ENCODE results near the gene PRDM10.
A peak's percentile ranks its signal among the peaks of the same experiment; 100 is the strongest.
"Not testable (repeated sequence)": the region's sequence is repeated elsewhere in the genome, so short reads cannot be mapped to it uniquely, and the experiment has no call there.

Gene PRDM10, protein sequence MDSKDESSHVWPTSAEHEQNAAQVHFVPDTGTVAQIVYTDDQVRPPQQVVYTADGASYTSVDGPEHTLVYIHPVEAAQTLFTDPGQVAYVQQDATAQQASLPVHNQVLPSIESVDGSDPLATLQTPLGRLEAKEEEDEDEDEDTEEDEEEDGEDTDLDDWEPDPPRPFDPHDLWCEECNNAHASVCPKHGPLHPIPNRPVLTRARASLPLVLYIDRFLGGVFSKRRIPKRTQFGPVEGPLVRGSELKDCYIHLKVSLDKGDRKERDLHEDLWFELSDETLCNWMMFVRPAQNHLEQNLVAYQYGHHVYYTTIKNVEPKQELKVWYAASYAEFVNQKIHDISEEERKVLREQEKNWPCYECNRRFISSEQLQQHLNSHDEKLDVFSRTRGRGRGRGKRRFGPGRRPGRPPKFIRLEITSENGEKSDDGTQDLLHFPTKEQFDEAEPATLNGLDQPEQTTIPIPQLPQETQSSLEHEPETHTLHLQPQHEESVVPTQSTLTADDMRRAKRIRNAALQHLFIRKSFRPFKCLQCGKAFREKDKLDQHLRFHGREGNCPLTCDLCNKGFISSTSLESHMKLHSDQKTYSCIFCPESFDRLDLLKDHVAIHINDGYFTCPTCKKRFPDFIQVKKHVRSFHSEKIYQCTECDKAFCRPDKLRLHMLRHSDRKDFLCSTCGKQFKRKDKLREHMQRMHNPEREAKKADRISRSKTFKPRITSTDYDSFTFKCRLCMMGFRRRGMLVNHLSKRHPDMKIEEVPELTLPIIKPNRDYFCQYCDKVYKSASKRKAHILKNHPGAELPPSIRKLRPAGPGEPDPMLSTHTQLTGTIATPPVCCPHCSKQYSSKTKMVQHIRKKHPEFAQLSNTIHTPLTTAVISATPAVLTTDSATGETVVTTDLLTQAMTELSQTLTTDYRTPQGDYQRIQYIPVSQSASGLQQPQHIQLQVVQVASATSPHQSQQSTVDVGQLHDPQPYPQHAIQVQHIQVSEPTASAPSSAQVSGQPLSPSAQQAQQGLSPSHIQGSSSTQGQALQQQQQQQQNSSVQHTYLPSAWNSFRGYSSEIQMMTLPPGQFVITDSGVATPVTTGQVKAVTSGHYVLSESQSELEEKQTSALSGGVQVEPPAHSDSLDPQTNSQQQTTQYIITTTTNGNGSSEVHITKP

GRCh38 chr11:130002352-130002845, at the start of gene PRDM10:
PRDM10 (minus strand) TSS chr11:130002835; CDS start chr11:129960964, 41,871 bp downstream.
- no peak for FAIRE-seq

- no peak for FAIRE-seq
These were observed 48.4 kb upstream of the PRDM10 start for GRCh38 chr11:130051082-130051481.

DNA sequence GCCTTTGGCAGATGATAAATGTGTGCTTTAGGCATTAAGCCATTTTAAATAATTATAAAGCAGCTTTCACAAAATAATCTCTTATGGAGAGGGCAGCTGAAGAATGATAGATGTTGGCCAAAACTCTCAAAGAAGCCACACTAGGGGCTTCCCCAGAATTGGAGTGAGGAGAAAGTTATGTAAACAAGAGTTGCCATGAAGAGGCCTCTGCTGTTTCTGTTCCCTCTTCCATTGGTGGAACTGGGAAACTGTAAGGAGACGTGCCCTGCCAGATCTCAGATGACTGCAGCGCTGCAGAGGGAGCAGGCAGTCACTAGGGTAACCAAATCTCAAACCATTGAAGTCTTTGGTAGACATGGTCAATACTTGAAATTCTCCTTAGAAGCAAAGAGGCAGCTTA, 47.6 kb upstream of the PRDM10 start:
- no peak for FAIRE-seq

- no peak for FAIRE-seq
These were observed 46.7 kb upstream of the PRDM10 start for GRCh38 chr11:130049328-130049771.

GRCh38 chr11:130047141-130047540, 44.5 kb upstream of the PRDM10 start:
- no peak for FAIRE-seq

GRCh38 chr11:130043575-130043974, 40.9 kb upstream of the PRDM10 start:
- no peak for FAIRE-seq

GRCh38 chr11:130042093-130042591, 39.5 kb upstream of the PRDM10 start:
- peak; percentile 96 for FAIRE-seq

DNA sequence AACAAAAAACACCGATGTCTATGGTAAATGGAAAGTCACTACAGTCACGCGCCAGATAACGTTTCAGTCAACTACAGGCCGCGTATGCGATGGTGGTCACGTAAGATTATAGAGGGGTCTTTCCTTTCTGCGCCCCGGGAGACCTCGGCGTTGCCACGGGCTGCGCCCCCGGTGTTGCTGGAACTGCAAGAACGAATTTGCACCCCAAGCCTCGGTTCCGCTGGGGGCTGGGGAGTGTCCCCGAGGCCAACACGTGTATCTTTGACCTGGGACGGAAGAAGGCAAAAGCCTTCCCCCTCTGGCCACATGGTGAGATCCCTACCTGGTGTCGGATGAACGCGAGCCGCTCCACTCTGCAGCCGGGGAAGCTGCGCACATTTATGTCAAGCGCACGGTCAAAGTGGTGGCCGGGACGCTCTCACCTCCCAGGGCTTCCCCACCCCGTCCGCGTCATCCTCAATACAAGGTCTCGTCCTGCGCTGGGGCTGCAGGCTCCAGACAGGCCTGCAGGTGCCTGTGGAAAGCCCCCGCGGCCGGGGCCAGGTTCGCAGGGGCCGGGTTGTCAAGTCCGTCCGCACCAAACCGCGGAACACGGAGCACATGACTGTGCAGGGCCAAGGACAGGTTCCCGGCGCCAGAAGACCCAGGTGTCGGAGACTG, 37.8 kb upstream of the PRDM10 start:
- no peak for FAIRE-seq

DNA sequence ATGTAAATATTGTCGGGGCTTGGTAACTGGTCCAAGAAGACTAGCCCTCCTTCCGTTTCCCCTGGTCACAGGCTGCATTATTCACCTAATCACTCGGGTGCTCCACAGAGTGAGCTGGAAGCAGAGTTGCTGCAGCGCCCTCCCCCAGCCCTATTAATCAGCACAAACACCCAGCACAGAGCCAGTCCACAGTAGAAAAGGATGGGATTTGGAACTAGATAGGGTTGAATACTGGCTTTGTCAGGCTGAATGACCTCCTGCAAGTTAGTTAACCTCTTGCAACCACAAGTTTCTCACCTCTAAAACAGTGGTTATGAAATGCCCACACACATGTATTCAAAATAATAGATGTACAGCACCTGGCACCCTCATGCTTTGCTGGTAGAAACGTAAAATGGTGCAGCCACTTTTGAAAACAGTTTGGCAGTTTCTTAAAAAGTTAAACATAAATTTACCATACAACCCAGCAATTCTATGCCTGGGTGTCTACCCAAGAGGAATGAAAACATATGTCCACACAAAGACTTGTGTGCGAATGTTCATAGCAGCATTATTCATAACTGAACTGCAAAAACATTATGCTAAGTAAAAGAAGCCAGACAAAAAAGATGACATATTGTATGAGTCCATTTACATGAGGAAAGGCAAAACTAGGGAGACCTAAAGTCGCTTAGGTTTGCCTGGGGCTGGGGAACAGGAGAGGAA, 35.4 kb upstream of the PRDM10 start:
- FAIRE-seq, result no peak

DNA sequence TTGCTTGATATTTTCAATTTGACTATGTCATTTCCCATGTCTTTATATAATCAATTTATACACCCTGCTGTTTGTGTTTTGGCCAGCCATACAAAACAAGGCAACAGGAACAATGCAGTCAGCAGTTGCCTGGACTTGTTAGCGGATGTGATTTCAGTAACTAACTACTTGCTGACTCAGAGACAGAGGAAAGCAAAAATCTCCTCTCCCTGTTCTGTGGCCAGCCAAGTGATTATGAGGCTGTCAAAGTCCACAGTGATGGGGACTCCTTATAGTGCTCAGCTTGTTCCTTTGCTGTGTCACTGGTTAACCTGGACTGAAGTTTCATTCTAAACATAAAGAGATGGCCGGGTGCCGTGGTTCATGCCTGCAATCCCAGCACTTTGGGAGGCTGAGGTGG, 34.4 kb upstream of the PRDM10 start:
- FAIRE-seq, result no peak

DNA sequence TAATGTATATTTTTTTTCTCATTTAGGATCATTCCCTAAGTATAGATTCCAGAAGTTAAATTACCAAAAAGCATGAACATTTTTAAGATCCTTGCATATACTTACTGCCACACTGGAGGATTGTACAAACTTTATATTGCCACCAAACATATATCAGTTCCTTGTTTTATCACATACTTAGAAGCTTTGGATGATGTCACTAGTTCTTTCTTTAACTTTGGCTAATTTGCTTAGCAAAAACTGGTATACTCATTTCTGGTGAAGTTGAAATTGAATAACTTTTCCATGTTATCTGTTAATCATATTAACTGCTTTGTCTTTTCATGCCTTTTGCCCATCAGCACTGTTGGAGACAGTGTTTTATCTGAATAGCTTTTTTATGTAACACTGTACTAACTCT, 31.6 kb upstream of the PRDM10 start:
- no peak for FAIRE-seq

DNA sequence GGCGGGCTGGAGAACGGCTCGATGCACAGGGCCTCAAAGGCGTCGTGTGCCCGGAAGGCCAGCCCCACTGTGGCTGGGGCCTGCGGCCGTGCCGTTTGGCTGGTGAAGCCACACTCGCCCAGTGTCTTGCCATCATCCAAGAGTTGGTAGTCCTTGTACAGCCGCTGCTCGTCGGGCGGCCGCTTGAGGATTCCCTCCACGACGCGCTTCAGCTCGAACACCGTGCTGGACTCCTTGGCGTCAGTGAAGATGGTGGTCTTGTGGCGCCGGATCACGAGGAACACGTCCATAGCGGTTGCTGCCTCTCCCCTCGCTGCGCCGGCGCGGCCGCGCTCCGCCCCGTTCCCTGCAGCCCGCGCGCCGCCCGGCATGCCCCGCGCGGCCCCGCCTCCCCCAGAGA, 30.3 kb upstream of the PRDM10 start:
- no peak for FAIRE-seq

- FAIRE-seq, result no peak
These were observed 29.3 kb upstream of the PRDM10 start for GRCh38 chr11:130031945-130032344.

- no peak for FAIRE-seq
These were observed 28.4 kb upstream of the PRDM10 start for GRCh38 chr11:130031056-130031455.

DNA sequence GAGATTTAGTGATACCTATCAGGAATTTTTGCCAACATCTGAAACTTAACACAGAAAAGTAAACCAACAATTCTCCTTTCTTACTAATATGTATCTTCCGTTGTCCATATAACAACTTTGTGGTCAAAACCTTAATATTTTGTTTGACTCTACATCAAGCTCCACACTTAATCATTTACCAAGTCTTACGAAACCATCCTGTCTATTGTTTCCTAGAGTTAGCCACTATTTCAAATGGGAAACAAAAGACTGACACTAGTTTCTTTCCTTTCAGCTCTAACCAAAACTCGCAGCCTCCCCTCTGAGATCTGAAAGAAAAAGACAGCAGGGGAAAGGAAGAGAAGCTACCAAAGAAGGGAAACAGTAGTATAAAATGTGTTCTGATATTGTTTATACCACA, 26.5 kb upstream of the PRDM10 start:
- peak; percentile 51 for FAIRE-seq

DNA sequence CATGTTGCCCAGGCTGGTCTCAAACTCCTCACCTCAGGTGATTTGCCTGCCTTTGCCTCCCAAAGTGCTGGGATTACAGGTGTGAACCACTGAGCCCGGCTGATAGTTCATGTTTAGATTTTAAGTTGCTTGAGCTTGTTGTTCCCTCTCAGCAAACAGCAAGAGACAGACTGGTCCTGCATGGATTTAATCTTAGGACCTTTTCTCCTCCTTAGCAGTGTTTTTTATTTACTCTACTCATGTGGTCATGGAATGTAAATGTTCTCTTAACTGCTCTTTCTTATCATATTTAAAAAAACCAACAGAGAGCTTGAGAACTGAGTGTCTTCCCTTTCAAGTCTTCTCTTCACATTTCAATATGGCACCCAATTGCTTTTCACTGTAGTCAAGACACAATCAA, 22.7 kb upstream of the PRDM10 start:
- FAIRE-seq, result no peak

- FAIRE-seq, result no peak
These were observed 21.7 kb upstream of the PRDM10 start for GRCh38 chr11:130024361-130024760.

DNA sequence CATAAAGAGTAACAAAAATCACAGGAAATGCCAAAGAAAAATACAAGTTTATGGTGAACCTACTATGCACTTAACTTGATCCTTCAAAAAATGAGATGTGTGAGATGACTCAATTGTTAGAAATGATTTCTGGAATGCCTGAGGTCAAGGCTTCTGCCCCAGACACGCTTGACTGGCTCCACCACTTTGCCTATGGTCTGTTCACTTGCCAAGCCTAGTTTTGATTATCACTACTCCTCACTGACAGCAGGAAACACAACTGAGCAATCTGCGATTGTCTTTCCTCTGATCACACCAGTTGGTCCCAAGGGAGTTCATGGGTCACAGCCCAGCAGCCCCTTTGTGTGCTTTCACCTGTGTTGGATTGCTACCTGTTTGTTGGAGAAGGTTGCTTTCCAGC, 20.6 kb upstream of the PRDM10 start:
- FAIRE-seq, result no peak

DNA sequence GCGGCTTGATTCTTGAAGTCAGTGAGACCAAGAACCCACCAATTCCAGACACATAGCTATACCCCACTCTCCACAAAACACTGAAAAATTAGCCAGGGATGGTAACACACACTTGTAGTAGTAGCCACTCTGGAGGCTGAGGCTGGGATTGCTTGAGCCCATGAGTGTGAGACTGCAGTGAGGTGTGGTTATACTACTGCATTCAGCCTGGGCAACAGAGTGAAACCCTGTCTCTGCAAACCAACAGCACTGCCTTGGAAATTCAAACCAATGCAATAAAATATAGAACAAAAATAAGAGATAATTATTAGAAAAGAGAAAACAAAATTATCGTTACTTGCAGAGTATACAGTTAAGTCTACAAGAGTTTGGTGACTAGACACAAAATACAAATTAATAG, 20.2 kb upstream of the PRDM10 start:
- no peak for FAIRE-seq

GRCh38 chr11:130021606-130022005, 19.0 kb upstream of the PRDM10 start:
- FAIRE-seq, result not testable (repeated sequence)

GRCh38 chr11:130020323-130020722, 17.7 kb upstream of the PRDM10 start:
- FAIRE-seq, result no peak

GRCh38 chr11:130015846-130016245, 13.2 kb upstream of the PRDM10 start:
- FAIRE-seq, result not testable (repeated sequence)
